K562 (cell line): ENCODE results near the gene PNRC2. TPM values are rescaled to one million over a fixed set of nuclear protein-coding genes. Genes with fewer than 3 reads are reported as not detected.

ENCODE experiments used
- AFF4 ChIP-seq: sonication (generic); formaldehyde crosslinking; IDR thresholded peaks from 2 replicates; pipeline ENCODE4 v1.8.0; 2023; ENCODE audit warnings: mild to moderate bottlenecking, missing genetic modification reagents
- DPF2 ChIP-seq: fragments of 450-650 bp; IDR thresholded peaks from 2 replicates; pipeline ENCODE4 v1.6.1; 2016
- KAT7 ChIP-seq: sonication (generic); formaldehyde crosslinking; IDR thresholded peaks from 2 replicates; pipeline ENCODE4 v1.8.0; 2022; ENCODE audit warnings: missing genetic modification reagents, mild to moderate bottlenecking, borderline replicate concordance
- KAT8 ChIP-seq: fragments of 450-650 bp; IDR thresholded peaks from 2 replicates; pipeline ENCODE4 v1.6.1; 2016; ENCODE audit warnings: low read depth, mild to moderate bottlenecking
- MGA ChIP-seq: fragments of 450-650 bp; IDR thresholded peaks from 2 replicates; pipeline ENCODE4 v1.6.1; 2016; ENCODE audit warnings: mild to moderate bottlenecking, moderate library complexity
- PCBP1 ChIP-seq: fragments of 200-400 bp; formaldehyde crosslinking; IDR thresholded peaks from 2 replicates; pipeline ENCODE4 v1.6.1; 2018; ENCODE audit warnings: mild to moderate bottlenecking, low read depth, low read length; ENCODE audit not compliant: poor library complexity, severe bottlenecking
- SMAD4 ChIP-seq: fragments of 250-450 bp; sonication (Bioruptor Pico); conservative IDR thresholded peaks from 2 replicates; pipeline ENCODE4 v1.8.0; 2021; ENCODE audit warnings: inconsistent platforms, mild to moderate bottlenecking, moderate library complexity
- TOE1 ChIP-seq, 2 experiments: fragments of 450-650 bp in 1 of 2; sonication (generic) in 1 of 2; formaldehyde crosslinking in 1 of 2; IDR thresholded peaks; 2 replicates each; pipeline versions ENCODE4 v1.7.1 to v1.8.0; 2016 to 2022; ENCODE audit warnings: borderline replicate concordance in 2 of 2, mild to moderate bottlenecking in 2 of 2, antibody characterized with exemption in 1 of 2, inconsistent platforms in 1 of 2, low read depth in 1 of 2, missing genetic modification reagents in 1 of 2, moderate library complexity in 1 of 2
- ZNF140 ChIP-seq: fragments of 250-450 bp; sonication (Bioruptor Pico); IDR thresholded peaks from 2 replicates; pipeline ENCODE4 v1.8.0; 2021; ENCODE audit warnings: moderate library complexity, mild to moderate bottlenecking, inconsistent platforms
- polyA plus RNA-seq, 8 experiments: library from polyadenylated mRNA; depleted of rRNA in 4 of 8; stranded (reverse) in 5 of 8; unstranded in 3 of 8; fragments of >200 nt; fragmentation: Nextera tagmentation in 2 of 8; fragmentation: Illumina TruSeq in 1 of 8; extraction: Ambion mirVana in 2 of 8; extraction: Trizol in 1 of 8; gene quantifications; 2 replicates each; pipeline versions ENCODE4 v1.2.1 to v1.2.3, GENCODE V29; 2011 to 2014; ENCODE audit warnings: inconsistent platforms in 1 of 8, missing spikeins in 1 of 8
- total RNA-seq, 7 experiments: library from RNA; depleted of rRNA in 6 of 7; stranded (reverse); fragments of >200 nt in 6 of 7; fragmentation: Illumina TruSeq in 2 of 7; extraction: Trizol in 2 of 7; gene quantifications; 2 replicates each; pipeline versions ENCODE4 v1.2.1 to v1.2.3, GENCODE V29; 2011 to 2021; ENCODE audit warnings: low replicate concordance in 1 of 7

The PNRC2 gene
- total and polyA plus RNA-seq, 9 of the 15 experiments (the other 6 are each of a cell fraction or from before 2014, with no cell fraction given): 127 to 303 (median 203) TPM

- peak; percentile 94 for TF ChIP-seq PCBP1
- TF ChIP-seq ZNF140 (CRISPR knock-in tag): no peak
- peak; percentile 97 for TF ChIP-seq MGA
- TF ChIP-seq SMAD4 (CRISPR knock-in tag): peak; percentile 87
- TF ChIP-seq TOE1 (IDR thresholded peaks at IDR 0.05; ENCODE audit: borderline replicate concordance): peak; percentile 47; the same call in 1 of the 2 replicates
- no peak for TF ChIP-seq TOE1 (CRISPR knock-in tag; IDR thresholded peaks at IDR 0.05; ENCODE audit: borderline replicate concordance, low read depth)
- TF ChIP-seq KAT7: peak; percentile 96
- peak; percentile 97; the same call in 1 of the 2 replicates for TF ChIP-seq AFF4 (CRISPR knock-in tag)
- TF ChIP-seq DPF2: 0 out of 2 replicates have a peak, but pooled peaks have one; percentile 81
- TF ChIP-seq KAT8: no peak
Measured at GRCh38 chr1:23979881-23980727, 20.5 kb downstream of the PNRC2 start, which contains the start of gene SRSF10 (continued).
